Lung microvascular endothelial cell (primary cell): ENCODE data around the gene C2CD3. TPM values are rescaled to one million over a fixed set of nuclear protein-coding genes. Genes with fewer than 3 reads are reported as not detected.
"Not testable (repeated sequence)": the region's sequence is repeated elsewhere in the genome, so short reads cannot be mapped to it uniquely, and the experiment has no call there.

Experiments
- DNase-seq, 2 donors: peaks; one replicate each; pipeline versions ENCODE4 v3.0.0 to v3.0.0-alpha.2; 2010; ENCODE audit warnings: low read depth in 2 of 2
- total RNA-seq: library from RNA; depleted of rRNA; stranded (reverse); fragments of >200 nt; gene quantifications from 2 replicates; pipeline ENCODE4 v1.2.1, GENCODE V29; 2014

C2CD3 gene
- total RNA-seq, 1 donor from 2014 or later = 10.7 TPM

DNA sequence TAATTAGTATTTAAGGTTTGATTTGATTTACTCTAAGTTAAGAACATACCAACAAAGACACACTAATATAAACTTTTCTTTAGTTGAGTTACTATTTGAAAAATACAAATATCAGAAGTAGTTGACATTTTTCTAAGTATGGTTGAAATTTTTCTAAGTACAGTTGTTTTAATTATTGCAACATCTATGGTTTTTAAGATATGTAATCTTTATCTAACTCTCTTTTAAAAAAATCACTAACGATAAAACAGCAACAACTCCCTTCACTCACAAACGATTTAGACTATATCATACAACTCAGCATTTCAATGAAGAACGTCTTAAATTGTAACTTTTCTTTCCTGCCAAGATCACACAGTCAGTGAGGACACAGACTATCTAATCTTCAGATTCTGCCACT lies 2.0 kb downstream of the C2CD3 start:
- no peak for DNase-seq

DNA sequence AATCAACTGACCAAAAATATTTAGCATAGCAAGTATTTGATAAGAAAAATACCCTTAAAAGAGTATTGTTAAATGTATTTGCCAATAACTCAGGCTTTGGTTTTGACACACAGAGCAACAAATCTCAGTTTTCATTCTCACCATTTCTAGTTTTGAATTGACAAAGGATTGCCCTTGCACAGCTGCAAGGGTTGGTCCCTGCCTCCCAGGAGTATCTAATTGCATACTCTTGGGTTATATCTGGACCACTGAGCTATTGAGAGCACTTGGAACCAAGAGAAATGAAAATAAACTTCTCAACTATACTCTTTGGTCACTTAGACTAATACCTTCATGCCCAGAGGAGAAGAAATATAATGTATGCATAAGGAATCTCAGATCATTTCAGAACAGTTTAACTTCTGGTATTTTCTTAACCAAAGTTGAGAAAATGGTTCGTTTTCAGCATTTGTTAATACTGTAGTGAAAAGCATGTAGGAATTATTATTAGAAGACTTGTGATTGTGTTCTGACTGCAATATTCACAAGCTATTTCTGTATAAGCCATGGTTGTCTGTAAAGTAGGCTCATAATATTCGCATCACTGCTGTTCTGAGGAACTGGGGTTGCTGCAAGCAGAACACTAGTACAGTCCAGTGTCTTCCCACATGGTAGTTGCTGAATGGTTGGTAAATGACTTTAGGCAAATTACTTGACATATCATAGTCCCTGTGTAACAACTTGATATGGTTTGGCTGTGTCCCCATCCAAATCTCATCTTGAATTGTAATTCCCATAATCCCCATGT lies 7.9 kb downstream of the C2CD3 start:
- no peak for DNase-seq

DNA sequence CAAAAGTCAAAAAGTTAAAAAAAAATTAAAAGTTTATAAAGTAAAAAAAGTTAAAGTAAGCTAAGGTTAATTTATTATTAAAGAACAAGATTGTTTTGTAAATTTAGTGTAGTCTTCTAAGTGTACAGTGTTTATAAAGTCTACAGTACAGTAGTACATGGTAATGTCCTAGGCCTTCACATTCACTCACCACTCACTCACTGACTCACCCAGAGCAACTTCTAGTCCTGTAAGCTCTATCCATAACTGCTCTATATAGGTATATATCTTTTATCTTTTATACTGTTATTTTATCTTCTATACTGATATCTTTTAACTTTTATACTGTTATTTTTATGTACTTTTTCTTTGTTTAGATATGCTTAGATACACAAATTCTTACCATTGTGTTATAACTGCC lies 11.2 kb downstream of the C2CD3 start:
- DNase-seq = no peak

- no peak for DNase-seq
These were observed 13.6 kb downstream of the C2CD3 start for GRCh38 chr11:74157169-74157568.

DNA sequence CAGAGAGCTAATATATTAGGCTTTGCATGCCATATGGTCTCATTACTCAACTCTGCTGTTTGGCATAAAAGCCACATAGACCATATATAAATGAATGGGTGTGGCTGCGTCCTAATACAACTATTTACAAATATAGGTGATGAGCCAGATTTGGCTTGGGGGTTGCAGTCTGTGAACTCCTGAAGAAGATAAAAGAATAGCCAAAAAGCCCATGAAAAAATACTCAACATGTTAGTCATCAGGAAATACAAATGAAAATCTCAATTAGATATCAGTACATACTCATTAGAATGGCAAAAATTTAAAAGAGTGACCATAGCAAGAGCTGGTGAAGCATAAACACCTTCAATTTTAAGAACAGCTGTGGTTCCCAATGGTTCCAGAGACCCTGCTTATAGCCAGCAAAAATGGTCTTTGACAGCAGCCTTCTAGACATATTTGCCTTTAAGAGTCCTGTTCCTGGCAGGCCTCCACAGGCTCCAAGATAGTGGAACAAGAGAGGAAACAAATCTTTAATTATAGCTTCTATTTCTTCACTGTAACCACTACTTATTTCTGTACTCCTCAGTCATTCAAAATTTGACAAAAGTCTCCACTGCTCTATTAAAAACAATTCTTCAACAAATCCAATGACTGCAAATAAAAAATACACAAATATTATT lies 16.1 kb downstream of the C2CD3 start:
- DNase-seq = peak in 1 of 2 donors; percentile 8

DNA sequence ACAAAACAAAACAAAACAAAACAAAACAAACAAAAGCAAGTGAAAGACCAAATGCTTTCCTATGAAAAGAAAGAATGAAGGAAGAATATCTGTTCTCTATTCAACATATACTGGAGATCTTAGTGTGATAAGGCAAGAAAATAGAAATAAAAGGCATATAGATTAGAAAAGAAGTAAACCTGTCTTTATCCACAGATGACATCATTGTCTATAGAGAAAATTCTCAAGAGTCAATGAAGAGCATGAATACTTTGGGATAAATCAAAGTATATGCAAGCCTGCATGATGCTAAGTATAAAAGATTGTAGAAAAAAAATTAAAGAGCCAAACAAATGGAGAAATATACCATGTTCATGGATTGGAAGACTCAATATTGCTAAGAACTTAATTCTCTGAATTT lies 17.6 kb downstream of the C2CD3 start:
- no peak for DNase-seq

DNA sequence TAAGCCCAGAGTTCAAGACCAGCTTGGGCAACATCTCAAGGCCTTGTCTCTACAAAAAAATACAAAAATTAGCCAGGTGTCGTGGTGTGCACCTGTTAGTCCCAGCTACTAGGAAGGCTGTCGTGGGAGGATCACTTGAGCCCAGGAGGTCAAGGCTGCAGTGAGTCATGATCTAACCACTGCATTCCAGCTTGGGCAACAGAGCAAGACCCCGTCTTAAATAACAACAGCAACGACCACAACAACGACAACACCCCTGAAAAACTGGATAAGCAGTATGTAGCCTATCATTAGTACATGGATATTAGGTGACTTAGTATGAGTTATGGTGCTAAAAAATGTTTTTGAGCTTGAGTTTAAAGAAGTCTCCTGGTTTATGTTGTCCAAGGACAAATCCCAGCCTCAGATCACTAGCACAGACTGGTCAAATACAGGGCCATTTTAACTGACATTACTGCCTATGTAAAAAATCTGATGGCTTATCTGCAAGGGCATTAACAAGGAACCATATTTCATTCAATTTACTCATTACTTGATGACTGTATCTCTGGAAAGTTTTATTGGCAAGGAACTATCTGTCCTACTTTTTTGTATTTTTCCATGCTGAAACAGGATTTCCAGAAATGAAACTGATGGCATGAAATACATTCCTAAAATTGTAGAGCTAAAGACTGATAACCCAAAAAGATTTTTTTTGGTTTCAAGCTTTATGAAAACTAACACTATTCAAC lies 23.4 kb downstream of the C2CD3 start:
- peak in 1 of 2 donors; percentile 64 for DNase-seq

DNA sequence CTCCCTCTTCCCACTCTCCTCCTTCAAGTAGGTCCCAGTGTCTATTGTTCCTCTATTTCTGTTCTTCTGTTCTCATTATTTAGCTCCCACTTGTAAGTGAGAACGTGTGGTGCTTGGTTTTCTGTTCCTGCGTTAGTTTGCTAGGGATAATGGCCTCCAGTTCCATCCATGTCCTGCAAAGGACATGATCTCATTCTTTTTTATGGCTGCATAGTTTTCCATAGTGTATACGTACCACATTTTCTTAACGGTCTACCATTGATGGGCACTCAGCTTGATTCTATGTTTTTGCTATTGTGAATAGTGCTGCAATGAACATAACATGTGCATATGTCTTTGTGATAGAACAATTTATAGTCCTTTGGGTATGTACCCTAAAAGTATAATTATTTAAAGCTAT lies 26.2 kb downstream of the C2CD3 start:
- DNase-seq = no peak

GRCh38 chr11:74142624-74143023 lies 28.2 kb downstream of the C2CD3 start:
- DNase-seq = no peak

DNA sequence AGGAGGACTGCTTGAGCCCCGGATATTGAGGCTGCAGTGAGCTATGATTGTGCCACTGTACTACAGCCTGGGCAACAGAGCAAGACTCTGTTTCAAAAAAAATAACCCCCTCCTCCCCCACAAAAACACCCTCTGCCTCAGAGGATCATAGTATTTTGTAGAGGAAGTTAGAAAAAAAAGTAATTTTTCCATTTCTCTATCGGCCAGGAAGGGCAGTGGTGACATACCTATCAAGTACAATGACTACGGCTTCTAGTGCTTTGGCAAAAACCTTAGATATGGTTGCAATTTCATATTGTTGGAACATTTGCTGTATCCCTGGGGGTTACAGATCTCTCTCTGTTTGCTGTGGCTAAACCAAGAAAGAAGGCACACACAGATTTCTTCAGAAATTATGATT lies 28.9 kb downstream of the C2CD3 start:
- peak in 1 of 2 donors; percentile 74 for DNase-seq

GRCh38 chr11:74141241-74141695 lies 29.5 kb downstream of the C2CD3 start:
- peak; percentile 36 to 57 for DNase-seq

DNA sequence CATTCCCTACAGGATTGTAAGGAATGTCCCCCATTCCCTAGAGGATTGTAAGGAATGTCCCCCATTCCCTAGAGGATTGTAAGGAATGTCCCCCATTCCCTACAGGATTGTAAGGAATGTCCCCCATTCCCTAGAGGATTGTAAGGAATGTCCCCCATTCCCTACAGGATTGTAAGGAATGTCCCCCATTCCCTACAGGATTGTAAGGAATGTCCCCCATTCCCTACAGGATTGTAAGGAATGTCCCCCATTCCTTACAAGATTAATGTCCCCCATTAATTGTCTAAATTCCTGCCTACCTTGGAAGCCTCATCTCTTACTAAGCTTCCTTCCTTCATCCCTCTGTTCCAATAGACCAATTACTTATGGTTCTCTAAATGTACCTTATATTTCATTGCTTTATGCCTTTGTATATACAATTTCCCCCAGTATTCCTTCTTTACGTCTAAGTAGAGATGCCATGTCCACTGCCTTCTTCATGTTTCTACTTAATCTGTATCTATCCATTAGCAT lies 30.8 kb downstream of the C2CD3 start:
- not testable (repeated sequence) for DNase-seq

GRCh38 chr11:74139151-74139918 lies 31.5 kb downstream of the C2CD3 start:
- no peak for DNase-seq

DNA sequence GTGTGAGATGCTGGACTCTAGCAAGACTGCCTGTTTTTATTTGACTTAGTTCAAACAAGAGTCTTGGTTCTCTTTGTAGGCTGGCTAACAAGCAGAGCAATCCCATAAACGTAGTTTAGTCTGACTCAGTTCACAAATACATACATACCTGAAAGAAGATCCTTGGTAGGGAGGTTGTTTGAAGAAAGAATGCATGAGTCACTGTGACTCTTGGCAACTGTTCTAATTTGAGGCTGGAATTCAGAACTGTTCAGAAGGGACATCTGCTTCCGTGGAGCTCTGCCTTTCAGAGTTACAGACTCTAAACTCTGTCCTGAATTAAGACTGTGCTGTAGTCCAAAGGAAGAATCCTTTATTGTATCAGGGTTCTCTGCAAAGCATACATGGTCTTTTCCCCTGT lies 32.2 kb downstream of the C2CD3 start:
- peak; percentile 70 to 88 for DNase-seq

DNA sequence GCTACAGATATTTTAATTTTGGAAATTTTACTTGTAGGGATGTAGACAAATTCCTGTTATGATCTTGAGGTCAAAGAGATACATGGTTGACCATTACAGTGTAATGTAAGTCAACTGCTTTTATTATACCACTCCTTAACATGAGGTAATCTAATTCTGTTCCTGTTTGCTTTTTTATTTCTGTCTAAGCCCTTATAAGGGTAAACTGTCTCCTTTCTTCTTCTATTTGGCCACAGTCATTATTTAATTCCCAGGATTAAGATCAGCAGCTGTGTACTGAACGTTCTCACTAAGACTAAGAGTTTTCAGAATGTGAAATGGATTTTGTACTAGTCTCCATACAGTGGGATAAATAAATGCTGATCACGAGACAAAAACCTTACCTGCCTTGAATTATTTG lies 32.8 kb downstream of the C2CD3 start:
- DNase-seq = peak in 1 of 2 donors; percentile 7

- no peak for DNase-seq
These were observed 35.5 kb downstream of the C2CD3 start for GRCh38 chr11:74135127-74135840.

GRCh38 chr11:74134661-74135060 lies 36.1 kb downstream of the C2CD3 start:
- no peak for DNase-seq

- DNase-seq = no peak
These were observed 37.4 kb downstream of the C2CD3 start for GRCh38 chr11:74133436-74133835.

GRCh38 chr11:74132833-74133232 lies 38.0 kb downstream of the C2CD3 start:
- no peak for DNase-seq

DNA sequence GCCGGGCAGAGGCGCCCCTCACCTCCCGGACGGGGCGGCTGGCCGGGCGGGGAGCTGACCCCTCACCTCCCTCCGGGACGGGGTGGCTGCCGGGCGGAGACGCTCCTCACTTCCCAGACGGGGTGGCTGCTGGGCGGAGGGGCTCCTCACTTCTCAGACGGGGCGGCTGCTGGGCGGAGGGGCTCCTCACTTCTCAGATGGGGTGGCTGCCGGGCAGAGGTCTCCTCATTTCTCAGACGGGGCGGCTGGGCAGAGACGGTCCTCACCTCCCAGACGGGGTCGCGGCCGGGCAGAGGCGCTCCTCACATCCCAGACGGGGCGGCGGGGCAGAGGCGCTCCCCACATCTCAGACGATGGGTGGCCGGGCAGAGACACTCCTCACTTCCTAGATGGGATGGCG lies 41.7 kb downstream of the C2CD3 start:
- DNase-seq = not testable (repeated sequence)

DNA sequence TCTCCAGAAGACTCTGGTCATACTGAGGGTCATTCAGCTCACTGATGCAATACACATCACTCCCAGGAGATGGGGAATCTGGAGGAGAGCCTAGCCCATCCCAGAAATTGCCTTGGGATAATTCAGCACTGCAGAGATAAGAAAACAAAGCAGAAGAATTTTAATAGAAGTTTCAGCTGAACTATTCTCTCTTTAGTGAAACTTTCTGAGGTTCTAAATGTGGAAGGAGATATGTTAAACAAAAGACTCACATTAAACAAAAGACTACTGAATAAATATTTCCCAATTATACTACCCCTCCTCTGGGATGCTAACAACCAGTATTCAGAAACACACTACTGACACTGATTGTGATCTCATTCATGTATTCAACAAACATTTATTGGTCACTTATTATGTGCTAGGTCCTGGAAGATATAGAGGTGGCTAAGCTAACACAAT lies 47.8 kb downstream of the C2CD3 start:
- DNase-seq = no peak
